GM18867 (cell line): ENCODE data around the gene OR56A3.

Experiments
- ATAC-seq: cut with Tn5 transposase; IDR thresholded peaks from one replicate; pipeline ENCODE4 v1.9.1; 2021; ENCODE audit warnings: mild to moderate bottlenecking, moderate library complexity; ENCODE audit not compliant: unreplicated experiment

OR56A3 gene

GRCh38 chr11:5968394-5968793, 26.3 kb downstream of the OR56A3 start, which contains the start of gene OR56A5:
TSS of gene OR56A5 (minus strand) at chr11:5968494. CDS start at chr11:5968494, 0 bp downstream.
- no peak for ATAC-seq

GRCh38 chr11:5973530-5973929, 31.5 kb downstream of the OR56A3 start:
- ATAC-seq, result no peak

DNA sequence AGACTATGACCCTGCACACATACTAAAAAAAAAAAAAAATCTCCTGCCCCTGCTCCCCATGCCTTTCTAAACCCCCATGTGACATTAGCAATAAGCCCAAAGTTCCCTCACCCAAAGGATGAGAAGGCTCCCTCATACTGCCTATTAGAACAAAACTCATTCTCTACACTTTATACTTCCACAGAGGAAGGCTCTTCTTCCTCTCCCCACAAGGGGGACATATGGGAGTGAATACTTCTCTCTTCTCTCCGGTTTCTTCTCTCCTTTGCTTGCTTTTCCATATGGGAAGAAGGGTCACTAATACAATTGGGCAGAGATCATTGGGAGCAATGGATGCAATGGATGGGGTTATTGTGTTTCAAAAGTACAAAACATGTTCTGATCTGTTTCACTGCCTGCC, 41.4 kb downstream of the OR56A3 start:
- no peak for ATAC-seq

DNA sequence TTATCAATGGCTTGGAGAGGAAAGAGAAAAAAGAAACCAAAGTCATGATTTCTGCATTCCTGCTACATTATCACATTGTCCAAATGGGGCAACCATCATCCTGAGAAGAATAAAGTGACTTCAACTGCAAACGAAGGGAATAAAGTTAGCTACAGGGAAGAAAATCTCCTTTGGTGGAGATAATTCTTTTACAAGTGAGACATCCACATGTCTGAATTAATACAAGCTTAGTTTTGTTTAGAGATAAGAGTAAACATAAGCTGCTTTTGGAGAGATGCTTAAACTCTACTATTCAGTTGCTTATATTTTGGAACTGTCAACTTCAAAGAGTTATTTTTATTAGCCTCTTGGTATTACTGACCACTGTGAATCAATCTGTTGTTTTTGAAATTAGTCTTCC, 44.8 kb downstream of the OR56A3 start, which contains the start of gene OR52L1:
Gene OR52L1, minus strand, starts transcription at position 101 of the 400 bp plus-strand sequence. Its CDS starts 55 bp downstream, at position 46.
- ATAC-seq, result no peak

- ATAC-seq, result no peak
Observed at GRCh38 chr11:5989203-5989602, 47.2 kb downstream of the OR56A3 start.

DNA sequence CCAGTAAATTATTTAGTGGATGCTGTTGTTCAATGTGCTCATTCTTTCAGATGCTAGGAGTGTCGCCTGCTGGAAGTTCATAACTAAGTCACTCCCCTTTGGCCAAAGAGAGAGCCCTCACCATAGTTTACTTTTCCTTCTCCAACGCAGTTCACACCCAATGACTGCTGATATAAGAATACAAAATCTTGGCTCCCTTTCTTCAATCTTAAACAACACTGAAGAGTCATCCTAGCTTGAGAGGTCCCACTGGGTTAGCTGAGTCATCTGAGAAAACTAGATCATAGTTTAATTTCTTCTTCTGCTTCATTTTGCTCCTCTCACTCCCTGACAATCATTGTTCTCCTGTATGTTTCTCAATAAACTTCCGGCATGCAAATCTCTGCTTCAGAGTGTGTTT, 50.1 kb downstream of the OR56A3 start:
- ATAC-seq, result peak; percentile 6

- ATAC-seq, result peak; percentile 48
Observed at GRCh38 chr11:5992604-5993251, 50.7 kb downstream of the OR56A3 start.

DNA sequence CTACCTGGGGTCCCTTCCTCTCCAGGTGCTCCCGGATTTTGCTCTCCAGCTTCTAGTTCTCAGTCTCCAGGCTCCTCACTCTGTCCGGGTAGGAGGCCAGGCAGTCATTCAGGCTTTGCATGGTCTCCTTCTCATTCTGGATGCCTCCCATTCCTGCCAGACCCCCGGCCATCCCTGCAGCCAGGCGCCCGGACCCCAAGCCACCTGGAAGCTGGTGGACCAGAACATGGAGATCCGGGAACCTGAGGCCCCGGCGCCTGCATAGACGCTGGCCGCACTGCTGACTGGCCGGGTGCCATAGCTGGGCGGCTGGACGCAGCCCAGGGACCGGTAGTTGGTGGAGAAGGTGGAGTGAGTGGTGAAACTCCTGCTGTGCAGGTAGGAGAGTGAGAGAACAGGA, 52.7 kb downstream of the OR56A3 start:
- no peak for ATAC-seq
